Psoas muscle (tissue), 8 donors: Measurements from ENCODE around the gene SCRN3. TPM values are rescaled to one million over a fixed set of nuclear protein-coding genes. Genes with fewer than 3 reads are reported as not detected.

Experiments used
- ATAC-seq, 4 donors: fragments of 200-7000 bp; cut with Tn5 transposase; one replicate each; pipeline ENCODE4 v1.9.1; 2020; ENCODE audit warnings: moderate library complexity in 3 of 4, mild to moderate bottlenecking in 2 of 4
- DNase-seq, 2 donors: peaks; one replicate each; pipeline ENCODE4 v3.0.0-alpha.2; 2020
- H3K27ac ChIP-seq: fragments of 200-600 bp; one replicate; pipeline ENCODE4 v1.8.0; 2022
- H3K27me3 ChIP-seq, 3 donors: fragments of 200-600 bp in 1 of 3; one replicate each; pipeline versions ENCODE4 v1.6.1 to v1.8.0; 2013 to 2022; ENCODE audit warnings: low read length in 2 of 3, mild to moderate bottlenecking in 2 of 3, moderate library complexity in 1 of 3; ENCODE audit not compliant: insufficient read depth in 3 of 3
- H3K36me3 ChIP-seq, 2 donors: fragments of 200-600 bp in 1 of 2; one replicate each; pipeline versions ENCODE4 v1.6.1 to v1.8.0; 2013 to 2022; ENCODE audit warnings: low read depth in 1 of 2, mild to moderate bottlenecking in 1 of 2, moderate library complexity in 1 of 2; ENCODE audit not compliant: insufficient read depth in 1 of 2
- H3K4me1 ChIP-seq: fragments of 200-600 bp; one replicate; pipeline ENCODE4 v1.8.0; 2022
- H3K4me3 ChIP-seq: fragments of 200-600 bp; one replicate; pipeline ENCODE4 v1.8.0; 2022; ENCODE audit warnings: mild to moderate bottlenecking
- H3K9me3 ChIP-seq: fragments of 200-600 bp; one replicate; pipeline ENCODE4 v1.8.0; 2022
- WGBS, 3 donors: extraction: QIAGEN DNeasy Blood & Tissue Kit; methylation state at CpG; one replicate each; pipeline versions ENCODE4 v1.1.6 to v1.1.7; 2013; 5-methylcytosine and 5-hydroxymethylcytosine counted together
- intact Hi-C, 2 donors: fragments of 100-400 bp; cut with DNase I; formaldehyde crosslinking; loops; one replicate each; pipeline versions ENCODE4 v1.11.0 to v1.14.2; 2022
- polyA plus RNA-seq, 3 donors: library from polyadenylated mRNA; stranded (reverse); fragments of 200-250 nt; gene quantifications; one replicate each; pipeline ENCODE4 v1.2.3, GENCODE V29; 2013
- total RNA-seq, 4 donors: library from RNA; stranded (reverse); fragmentation: NEBNext Ultra II Directional in 2 of 4; extraction: Animal tissue kit (Norgen Biotek cat#: 25700) in 2 of 4; gene quantifications; one replicate each; pipeline versions ENCODE4 v1.2.1 to v1.2.4, GENCODE V29; 2021 to 2023
- TF ChIP-seq, protein P1 (sequence below): fragments of 200-600 bp; IDR thresholded peaks from one replicate; pipeline ENCODE4 v1.8.0; 2022; ENCODE audit warnings: antibody characterized with exemption
- donor health status: healthy with polysubstance abuse.
- donor health status: DM: no; HTN: no; CAD: no; lungs with moderate emphysema.
- donor health status: Bipolar disorder and iron deficiency.
- donor health status: healthy.
- donor health status: DM: yes; HTN: yes; CAD: no.
- donor health status: DM: no; HTN: no; CAD: no.
- donor health status: DM: no; HTN: no; CAD: no.
- donor health status: DM: yes; HTN: yes; CAD: no.

SCRN3 gene
- total and polyA plus RNA-seq, 7 donors = 9.1 to 44.4 (median 28.1) TPM

- DNase-seq = no peak
- TF ChIP-seq, protein P1, sequence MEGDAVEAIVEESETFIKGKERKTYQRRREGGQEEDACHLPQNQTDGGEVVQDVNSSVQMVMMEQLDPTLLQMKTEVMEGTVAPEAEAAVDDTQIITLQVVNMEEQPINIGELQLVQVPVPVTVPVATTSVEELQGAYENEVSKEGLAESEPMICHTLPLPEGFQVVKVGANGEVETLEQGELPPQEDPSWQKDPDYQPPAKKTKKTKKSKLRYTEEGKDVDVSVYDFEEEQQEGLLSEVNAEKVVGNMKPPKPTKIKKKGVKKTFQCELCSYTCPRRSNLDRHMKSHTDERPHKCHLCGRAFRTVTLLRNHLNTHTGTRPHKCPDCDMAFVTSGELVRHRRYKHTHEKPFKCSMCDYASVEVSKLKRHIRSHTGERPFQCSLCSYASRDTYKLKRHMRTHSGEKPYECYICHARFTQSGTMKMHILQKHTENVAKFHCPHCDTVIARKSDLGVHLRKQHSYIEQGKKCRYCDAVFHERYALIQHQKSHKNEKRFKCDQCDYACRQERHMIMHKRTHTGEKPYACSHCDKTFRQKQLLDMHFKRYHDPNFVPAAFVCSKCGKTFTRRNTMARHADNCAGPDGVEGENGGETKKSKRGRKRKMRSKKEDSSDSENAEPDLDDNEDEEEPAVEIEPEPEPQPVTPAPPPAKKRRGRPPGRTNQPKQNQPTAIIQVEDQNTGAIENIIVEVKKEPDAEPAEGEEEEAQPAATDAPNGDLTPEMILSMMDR = no peak
- H3K4me3 ChIP-seq = no peak overlapping the region
- no peak for ATAC-seq
- 92 to 98% (median 96%) methylated on average over 1 of the region's 1 CpG for WGBS, 3 donors
- H3K9me3 ChIP-seq = no peaks in the 10 kb centered on the region
- intact Hi-C loops = no loop called here
- peaks cover 0 to 45% of the 10 kb centered on the region in 2 donors for H3K36me3 ChIP-seq
- H3K27ac ChIP-seq = no peak overlapping the region
- H3K27me3 ChIP-seq = no peaks in the 10 kb centered on the region
- no peaks in the 10 kb centered on the region for H3K4me1 ChIP-seq
Observed at GRCh38 chr2:174428214-174428613, 32.7 kb downstream of the SCRN3 start.

- no peak for DNase-seq
- intact Hi-C loops = no loop called here
- no peak overlapping the region for H3K27ac ChIP-seq
- no peaks in the 10 kb centered on the region for H3K27me3 ChIP-seq
- no peaks in the 10 kb centered on the region for H3K9me3 ChIP-seq
- no peak for ATAC-seq
- TF ChIP-seq, protein P1 = no peak
- H3K4me3 ChIP-seq = no peak overlapping the region
- peaks cover 0 to 44% of the 10 kb centered on the region in 2 donors for H3K36me3 ChIP-seq
- no peaks in the 10 kb centered on the region for H3K4me1 ChIP-seq
- 65 to 95% (median 94%) methylated on average over 2 of the region's 2 CpGs for WGBS, 3 donors
Observed at GRCh38 chr2:174430066-174430465, 34.5 kb downstream of the SCRN3 start.

- H3K4me1 ChIP-seq = no peaks in the 10 kb centered on the region
- H3K27ac ChIP-seq = no peak overlapping the region
- no peaks in the 10 kb centered on the region for H3K9me3 ChIP-seq
- TF ChIP-seq, protein P1 = no peak
- peaks cover 0 to 59% of the 10 kb centered on the region in 2 donors for H3K36me3 ChIP-seq
- 97 to 100% (median 98%) methylated on average over 1 of the region's 1 CpG for WGBS, 3 donors
- ATAC-seq (no peak), DNase-seq (no peak)
- intact Hi-C loops = no loop called here
- no peak overlapping the region for H3K4me3 ChIP-seq
- H3K27me3 ChIP-seq = no peaks in the 10 kb centered on the region
Observed at GRCh38 chr2:174431902-174432301, 36.4 kb downstream of the SCRN3 start.

GRCh38 chr2:174436351-174436750 is 40.8 kb downstream of the SCRN3 start:
- H3K27ac ChIP-seq = no peak overlapping the region
- no peaks in the 10 kb centered on the region for H3K9me3 ChIP-seq
- no peaks in the 10 kb centered on the region for H3K27me3 ChIP-seq
- no peak overlapping the region for H3K4me3 ChIP-seq
- no peak for DNase-seq
- H3K4me1 ChIP-seq = peaks cover 10% of the 10 kb centered on the region
- TF ChIP-seq, protein P1 = no peak
- ATAC-seq = no peak
- peaks cover 0 to 50% of the 10 kb centered on the region in 2 donors for H3K36me3 ChIP-seq
- intact Hi-C loops = no loop called here

GRCh38 chr2:174438146-174438886 is 42.8 kb downstream of the SCRN3 start:
- TF ChIP-seq, protein P1 = no peak
- Histone ChIP-seq H3K36me3 (peaks cover 0 to 47% of the 10 kb centered on the region in 2 donors), H3K27me3 (no peaks in the 10 kb centered on the region), H3K27ac (peak overlapping the region; percentile 44), H3K4me1 (peaks cover 10% of the 10 kb centered on the region), H3K4me3 (no peak overlapping the region), H3K9me3 (no peaks in the 10 kb centered on the region)
- peak; percentile 34 to 69 for DNase-seq
- ATAC-seq = peak; percentile 28 to 86 (median 60)
- intact Hi-C loops = no loop called here
- WGBS, 3 donors = 26 to 39% (median 26%) methylated on average over 13 of the region's 13 CpGs
